Activated CD4-positive, alpha-beta T cell treated with anti-CD3 and anti-CD28 coated beads for 36 hours (primary cell): ENCODE results near the gene CHD2. TPM values are rescaled to one million over a fixed set of nuclear protein-coding genes. Genes with fewer than 3 reads are reported as not detected.

Experiments
- ATAC-seq: fragments of 200-7000 bp; cut with Tn5 transposase; one replicate; pipeline ENCODE4 v1.10.0; 2021; ENCODE audit warnings: mild to moderate bottlenecking, moderate library complexity
- CTCF ChIA-PET: fragments of 350-600 bp; sonication (Branson Sonifier 250); formaldehyde crosslinking; loops from one replicate; lab custom pipeline; 2021; ENCODE audit warnings: antibody characterized with exemption; lab: Charles Lee
- POLR2A ChIA-PET: fragments of 350-600 bp; sonication (Branson Sonifier 250); formaldehyde crosslinking; loops from one replicate; lab custom pipeline; 2021; ENCODE audit warnings: antibody characterized with exemption, inconsistent platforms; lab: Charles Lee
- DNase-seq: peaks from one replicate; pipeline ENCODE4 v3.0.0-alpha.2; 2020
- H3K27ac Mint-ChIP-seq: one replicate; pipeline ENCODE4 v1.8.0; 2021; ENCODE audit warnings: mixed read lengths
- H3K27me3 Mint-ChIP-seq: one replicate; pipeline ENCODE4 v1.8.0; 2021; ENCODE audit warnings: mixed read lengths
- H3K36me3 Mint-ChIP-seq: one replicate; pipeline ENCODE4 v1.8.0; 2021; ENCODE audit warnings: low read depth, mixed read lengths
- H3K4me1 Mint-ChIP-seq: one replicate; pipeline ENCODE4 v1.8.0; 2021; ENCODE audit warnings: mixed read lengths
- H3K4me3 Mint-ChIP-seq: one replicate; pipeline ENCODE4 v1.8.0; 2021; ENCODE audit warnings: mild to moderate bottlenecking, moderate library complexity, mixed read lengths
- H3K9me3 Mint-ChIP-seq: one replicate; pipeline ENCODE4 v1.8.0; 2021; ENCODE audit warnings: low read depth, mixed read lengths
- intact Hi-C, 2 experiments: fragments of 100-400 bp; cut with DNase I in 1 of 2; cut with micrococcal nuclease in 1 of 2; formaldehyde crosslinking; loops; one replicate each; pipeline versions ENCODE4 v1.14.2 to v1.15.1; 2022 to 2024; cut with DNase I, micrococcal nuclease
- total RNA-seq, 2 experiments: library from RNA; stranded (reverse); gene quantifications; one replicate each; pipeline ENCODE4 v1.2.3, GENCODE V29; 2021

CHD2 gene
- total RNA-seq, 2 experiments from 2014 or later: 118 to 149 TPM

GRCh38 chr15:92879949-92880725 is 20.0 kb upstream of the CHD2 start:
- CTCF ChIA-PET: interaction anchor here (0.6 to 6.0 kb wide), 12 partner anchors 9 to 1905 kb away, joined by 3 to 49 read pairs (median 6); no protein-coding TSS in a partner anchor
- Mint-ChIP-seq H3K27me3 (no peaks in the 10 kb centered on the region), H3K4me1 (peaks cover 38% of the 10 kb centered on the region), H3K4me3 (peak overlapping the region; percentile 84), H3K36me3 (peaks cover 21% of the 10 kb centered on the region), H3K27ac (peak overlapping the region; percentile 96), H3K9me3 (no peaks in the 10 kb centered on the region)
- intact Hi-C loops: loop anchor here (2.0 to 5.0 kb wide), 2 partner anchors 19 to 37 kb away; no protein-coding TSS in a partner anchor
- POLR2A ChIA-PET: interaction anchor here (0.6 to 6.3 kb wide), 6 partner anchors 13 to 83 kb away, joined by 3 to 111 read pairs (median 4); partner anchors contain the start of gene CHD2
- ATAC-seq (no peak), DNase-seq (peak; percentile 32)

- peak overlapping the region; percentile 84 for H3K4me3 Mint-ChIP-seq
- peak overlapping the region; percentile 96 for H3K27ac Mint-ChIP-seq
- peaks cover 27% of the 10 kb centered on the region for H3K36me3 Mint-ChIP-seq
- H3K27me3 Mint-ChIP-seq: no peaks in the 10 kb centered on the region
- H3K9me3 Mint-ChIP-seq: no peaks in the 10 kb centered on the region
- H3K4me1 Mint-ChIP-seq: peaks cover 38% of the 10 kb centered on the region
- ChIA-PET POLR2A (interaction anchor here (0.6 to 6.3 kb wide), 10 partner anchors 21 to 83 kb away, joined by 3 to 111 read pairs (median 10); partner anchors contain the start of gene CHD2), CTCF (interaction anchor here (0.9 to 6.0 kb wide), 11 partner anchors 8 to 84 kb away, joined by 3 to 49 read pairs (median 8); no protein-coding TSS in a partner anchor)
- ATAC-seq: no peak
- DNase-seq: no peak
- intact Hi-C loops: loop anchor here in 1 of 2 experiments (1.0 to 5.0 kb wide), 2 partner anchors 35 to 37 kb away; no protein-coding TSS in a partner anchor
These were observed 19.3 kb upstream of the CHD2 start for GRCh38 chr15:92880796-92881195.

GRCh38 chr15:92881211-92881754 is 18.8 kb upstream of the CHD2 start:
- Mint-ChIP-seq H3K9me3 (no peaks in the 10 kb centered on the region), H3K4me1 (peaks cover 41% of the 10 kb centered on the region), H3K4me3 (peak overlapping the region; percentile 84), H3K27me3 (no peaks in the 10 kb centered on the region), H3K27ac (peak overlapping the region; percentile 96), H3K36me3 (peaks cover 31% of the 10 kb centered on the region)
- ChIA-PET POLR2A (interaction anchor here (0.6 to 6.3 kb wide), 17 partner anchors 21 to 84 kb away, joined by 3 to 111 read pairs (median 10); partner anchors contain the start of gene CHD2), CTCF (interaction anchor here (0.7 to 6.0 kb wide), 8 partner anchors 14 to 84 kb away, joined by 3 to 49 read pairs (median 10); no protein-coding TSS in a partner anchor)
- DNase-seq (no peak), ATAC-seq (no peak)
- intact Hi-C loops: loop anchor here in 1 of 2 experiments (1.0 to 5.0 kb wide), 2 partner anchors 36 kb away; no protein-coding TSS in a partner anchor

- DNase-seq (peak; percentile 98), ATAC-seq (peak; percentile 93)
- Mint-ChIP-seq H3K27ac (peak overlapping the region; percentile 96), H3K36me3 (peaks cover 39% of the 10 kb centered on the region), H3K27me3 (no peaks in the 10 kb centered on the region), H3K4me1 (peaks cover 48% of the 10 kb centered on the region), H3K4me3 (peak overlapping the region; percentile 84), H3K9me3 (no peaks in the 10 kb centered on the region)
- intact Hi-C loops: loop anchor here (1.0 to 5.0 kb wide), 8 partner anchors 22 to 73 kb away; no protein-coding TSS in a partner anchor
- ChIA-PET POLR2A (interaction anchor here (0.5 to 6.3 kb wide), 25 partner anchors 13 to 99 kb away, joined by 3 to 111 read pairs (median 7); partner anchors contain the start of gene CHD2), CTCF (interaction anchor here (0.6 to 6.0 kb wide), 21 partner anchors 10 to 85 kb away, joined by 3 to 61 read pairs (median 5); partner anchors contain the start of gene CHD2)
These were observed 18.1 kb upstream of the CHD2 start for GRCh38 chr15:92881802-92882696.

- intact Hi-C loops: loop anchor here (1.0 to 5.0 kb wide), 7 partner anchors 22 to 73 kb away; no protein-coding TSS in a partner anchor
- ChIA-PET CTCF (interaction anchor here (0.6 to 6.0 kb wide), 21 partner anchors 11 to 85 kb away, joined by 3 to 61 read pairs (median 4); partner anchors contain the start of gene CHD2), POLR2A (interaction anchor here (0.5 to 6.3 kb wide), 22 partner anchors 10 to 85 kb away, joined by 3 to 111 read pairs (median 9); partner anchors contain the start of gene CHD2)
- Mint-ChIP-seq H3K4me3 (peak overlapping the region; percentile 92), H3K27ac (peak overlapping the region; percentile 72), H3K9me3 (no peaks in the 10 kb centered on the region), H3K36me3 (peaks cover 44% of the 10 kb centered on the region), H3K4me1 (peaks cover 51% of the 10 kb centered on the region), H3K27me3 (no peaks in the 10 kb centered on the region)
- DNase-seq (no peak), ATAC-seq (peak; percentile 76)
These were observed 17.4 kb upstream of the CHD2 start for GRCh38 chr15:92882697-92883162.

GRCh38 chr15:92883163-92883875 is 16.8 kb upstream of the CHD2 start:
- H3K27me3 Mint-ChIP-seq: no peaks in the 10 kb centered on the region
- intact Hi-C loops: loop anchor here in 1 of 2 experiments (5.0 kb wide), 1 partner anchor 34 kb away; no protein-coding TSS in a partner anchor
- H3K9me3 Mint-ChIP-seq: no peaks in the 10 kb centered on the region
- peaks cover 54% of the 10 kb centered on the region for H3K4me1 Mint-ChIP-seq
- H3K27ac Mint-ChIP-seq: peak overlapping the region; percentile 99
- DNase-seq (peak; percentile 58), ATAC-seq (no peak)
- POLR2A ChIA-PET: interaction anchor here (1.2 to 6.3 kb wide), 12 partner anchors 10 to 79 kb away, joined by 3 to 111 read pairs (median 26); partner anchors contain the start of gene CHD2
- peaks cover 50% of the 10 kb centered on the region for H3K36me3 Mint-ChIP-seq
- CTCF ChIA-PET: interaction anchor here (0.7 to 6.0 kb wide), 11 partner anchors 12 to 86 kb away, joined by 3 to 61 read pairs (median 14); partner anchors contain the start of gene CHD2
- peak overlapping the region; percentile 92 for H3K4me3 Mint-ChIP-seq

DNA sequence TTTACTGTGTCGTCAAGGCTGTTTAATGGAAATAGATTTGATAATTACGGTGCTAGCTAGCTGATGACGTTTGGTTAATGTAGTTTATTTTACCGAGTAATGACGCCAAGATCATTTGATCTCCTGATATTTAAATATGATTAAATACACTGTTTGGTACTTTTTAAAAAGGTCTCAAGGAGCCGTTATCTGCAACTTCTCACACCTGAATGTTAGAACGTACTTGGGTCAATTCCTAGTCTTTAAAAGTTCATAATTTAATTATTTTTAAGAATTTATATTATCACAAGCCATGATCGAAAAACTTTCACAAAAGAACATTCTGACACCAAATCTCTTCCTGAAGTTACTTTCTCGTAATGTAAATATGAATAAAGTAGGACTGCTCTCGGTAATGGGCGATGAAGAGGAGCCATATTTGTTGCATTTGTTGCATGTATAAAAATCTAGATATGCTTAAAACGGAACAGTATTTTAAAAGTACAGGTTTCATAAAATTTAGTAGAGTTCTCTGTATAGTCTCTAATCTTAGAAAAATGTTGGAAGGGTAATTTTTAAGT is 16.2 kb upstream of the CHD2 start:
- Mint-ChIP-seq H3K36me3 (peaks cover 53% of the 10 kb centered on the region), H3K4me1 (peaks cover 51% of the 10 kb centered on the region), H3K4me3 (peak overlapping the region; percentile 92), H3K27ac (peak overlapping the region; percentile 99), H3K27me3 (no peaks in the 10 kb centered on the region), H3K9me3 (no peaks in the 10 kb centered on the region)
- ATAC-seq (no peak), DNase-seq (no peak)
- POLR2A ChIA-PET: interaction anchor here (1.3 to 6.3 kb wide), 8 partner anchors 9 to 74 kb away, joined by 3 to 111 read pairs (median 33); partner anchors contain the start of gene CHD2
- intact Hi-C loops: loop anchor here in 1 of 2 experiments (5.0 kb wide), 1 partner anchor 33 kb away; no protein-coding TSS in a partner anchor
- CTCF ChIA-PET: interaction anchor here (0.9 to 6.0 kb wide), 7 partner anchors 11 to 78 kb away, joined by 3 to 61 read pairs (median 5); partner anchors contain the start of gene CHD2

GRCh38 chr15:92884436-92885223 is 15.5 kb upstream of the CHD2 start:
- Mint-ChIP-seq H3K27me3 (no peaks in the 10 kb centered on the region), H3K27ac (peak overlapping the region; percentile 99), H3K36me3 (peaks cover 56% of the 10 kb centered on the region), H3K4me1 (peaks cover 50% of the 10 kb centered on the region), H3K9me3 (no peaks in the 10 kb centered on the region), H3K4me3 (peak overlapping the region; percentile 92)
- CTCF ChIA-PET: interaction anchor here (0.9 to 6.0 kb wide), 14 partner anchors 11 to 87 kb away, joined by 3 to 61 read pairs (median 4); partner anchors contain the start of gene CHD2
- ATAC-seq (no peak), DNase-seq (no peak)
- POLR2A ChIA-PET: interaction anchor here (0.7 to 6.3 kb wide), 9 partner anchors 17 to 75 kb away, joined by 3 to 111 read pairs (median 9); partner anchors contain the start of gene CHD2
- intact Hi-C loops: loop anchor here in 1 of 2 experiments (1.0 to 5.0 kb wide), 2 partner anchors 16 to 33 kb away; partner anchors contain the start of gene CHD2
